ENCODE results near the gene GRAMD4. TPM values are rescaled to one million over a fixed set of nuclear protein-coding genes. Genes with fewer than 3 reads are reported as not detected.

Gene GRAMD4
- total RNA-seq, 4 donors from 2014 or later, result 5.6 to 37.0 (median 15.2) TPM

DNA sequence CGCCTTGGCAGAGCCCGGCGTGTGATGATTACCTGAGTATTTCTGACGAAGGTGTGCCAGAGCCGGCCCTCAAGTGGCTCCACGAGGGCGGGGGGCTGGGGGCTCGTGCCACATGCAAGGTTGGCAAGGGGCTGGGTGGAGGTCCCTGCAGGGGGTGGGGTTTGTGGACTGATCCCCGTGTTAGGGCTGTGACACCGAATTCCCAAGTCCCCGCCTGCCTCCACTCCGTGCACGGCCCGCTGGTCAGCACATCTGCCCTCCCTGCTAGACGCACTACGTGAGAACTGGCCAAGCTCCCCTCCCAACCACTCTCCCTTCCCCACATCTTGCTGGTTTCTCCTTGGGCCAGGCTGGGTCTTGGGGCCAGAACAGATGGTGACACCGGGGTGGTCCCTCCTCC is 34.2 kb downstream of the GRAMD4 start:
- no peak overlapping the region for H3K4me3 ChIP-seq
- H3K36me3 ChIP-seq, result no peaks in the 10 kb centered on the region
- no peaks in the 10 kb centered on the region for H3K27me3 ChIP-seq
- TF ChIP-seq POLR2A (IDR thresholded peaks at IDR 0.05) (no peak), CTCF (IDR thresholded peaks at IDR 0.05) (no peak)
- H3K27ac ChIP-seq, result no peak overlapping the region
- H3K4me1 ChIP-seq, result peaks cover 0 to 12% of the 10 kb centered on the region in 2 donors
- DNase-seq, result no peak
- no peaks in the 10 kb centered on the region for H3K9me3 ChIP-seq
- intact Hi-C loops (cut with DNase I; ENCODE audit: low total_unique reads), result no loop called here

DNA sequence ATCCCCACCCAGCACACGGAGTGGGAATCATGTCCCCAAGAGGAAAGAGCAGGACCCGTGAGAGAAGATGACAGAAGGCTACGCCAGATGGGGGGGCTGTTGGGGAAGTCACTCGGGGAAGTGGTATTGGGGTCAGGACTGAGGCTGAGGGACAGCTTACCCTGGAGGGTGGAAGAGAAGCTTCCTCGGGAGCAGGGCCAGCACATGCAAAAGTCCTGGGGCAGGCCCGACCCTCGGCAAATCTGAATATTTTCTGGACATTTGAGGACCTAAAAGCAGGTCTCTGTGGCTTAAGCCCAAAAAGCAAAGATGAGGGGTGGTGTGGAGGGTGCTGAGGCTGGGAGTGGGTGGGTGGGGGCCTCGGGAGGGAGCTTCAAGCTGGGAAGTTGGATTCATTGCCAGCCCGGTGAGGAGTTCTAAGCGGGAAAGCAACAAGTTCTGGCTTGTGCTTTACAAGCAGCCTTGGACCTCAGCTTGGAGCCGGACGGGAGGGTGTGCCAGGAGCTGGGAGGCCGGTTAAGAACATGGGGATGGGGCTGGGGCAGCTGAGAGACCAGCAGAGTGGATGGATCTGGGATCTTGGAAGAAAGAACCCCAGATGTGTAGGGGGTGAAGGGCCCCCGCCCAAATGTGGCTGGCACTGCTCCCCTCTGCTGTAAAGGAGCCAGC is 34.9 kb downstream of the GRAMD4 start:
- H3K9me3 ChIP-seq, result no peaks in the 10 kb centered on the region
- peaks cover 0 to 6% of the 10 kb centered on the region in 2 donors for H3K4me1 ChIP-seq
- no peak for TF ChIP-seq POLR2A (IDR thresholded peaks at IDR 0.05)
- TF ChIP-seq CTCF (IDR thresholded peaks at IDR 0.05), result no peak
- H3K27ac ChIP-seq, result no peak overlapping the region
- H3K4me3 ChIP-seq, result no peak overlapping the region
- no peaks in the 10 kb centered on the region for H3K27me3 ChIP-seq
- intact Hi-C loops (cut with DNase I; ENCODE audit: low total_unique reads), result no loop called here
- no peak for DNase-seq
- no peaks in the 10 kb centered on the region for H3K36me3 ChIP-seq

- no peak for TF ChIP-seq POLR2A (IDR thresholded peaks at IDR 0.05)
- no peak for TF ChIP-seq CTCF (IDR thresholded peaks at IDR 0.05)
- Histone ChIP-seq H3K4me3 (no peak overlapping the region), H3K9me3 (no peaks in the 10 kb centered on the region), H3K36me3 (no peaks in the 10 kb centered on the region), H3K27ac (no peak overlapping the region), H3K4me1 (peaks cover 0 to 4% of the 10 kb centered on the region in 2 donors), H3K27me3 (no peaks in the 10 kb centered on the region)
- no peak for DNase-seq
- intact Hi-C loops (cut with DNase I; ENCODE audit: low total_unique reads), result no loop called here
Observed at GRCh38 chr22:46655861-46656608, 35.8 kb downstream of the GRAMD4 start.

DNA sequence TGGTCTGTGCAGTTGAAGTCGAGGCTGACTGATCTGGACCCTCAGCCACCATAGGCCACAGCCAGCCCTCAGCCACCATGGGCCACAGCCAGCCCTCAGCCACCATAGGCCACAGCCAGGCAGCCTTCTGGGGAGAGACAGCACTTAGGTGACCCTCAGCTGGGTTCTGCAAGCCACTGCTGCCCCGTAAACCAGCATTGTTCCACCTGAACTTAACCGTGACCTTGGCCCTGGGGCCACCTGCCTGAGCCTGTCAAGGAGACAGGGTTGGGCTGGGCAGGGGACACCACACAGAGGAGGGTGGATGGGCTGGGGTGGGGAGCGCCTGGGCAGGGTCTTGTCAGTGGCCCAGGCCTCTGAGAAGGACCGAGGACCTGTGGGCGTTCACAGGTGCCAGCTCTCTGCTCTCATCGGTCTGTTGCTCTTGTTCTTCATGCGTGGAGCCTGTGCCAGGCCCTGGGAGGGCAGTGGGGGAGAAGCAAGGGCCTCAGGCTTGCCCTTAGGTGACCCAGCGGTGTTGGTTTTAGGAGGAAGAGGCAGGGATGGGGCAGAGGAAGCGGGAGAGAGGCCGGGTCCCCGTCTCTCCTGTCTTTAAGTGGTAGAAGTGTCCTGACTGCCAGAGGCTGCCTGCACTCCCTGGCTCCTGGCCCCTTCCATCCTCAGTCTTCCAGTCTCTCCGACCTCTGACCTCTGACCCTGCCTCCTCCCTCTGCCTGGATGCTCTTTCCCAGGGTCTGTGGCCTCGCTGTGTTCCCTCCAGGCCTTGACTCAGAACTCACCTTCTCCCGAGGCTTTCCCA is 36.9 kb downstream of the GRAMD4 start:
- intact Hi-C loops (cut with DNase I; ENCODE audit: low total_unique reads), result no loop called here
- Histone ChIP-seq H3K9me3 (no peaks in the 10 kb centered on the region), H3K4me3 (no peak overlapping the region), H3K27ac (no peak overlapping the region), H3K4me1 (peaks cover 0 to 4% of the 10 kb centered on the region in 2 donors), H3K27me3 (no peaks in the 10 kb centered on the region), H3K36me3 (no peaks in the 10 kb centered on the region)
- no peak for DNase-seq
- TF ChIP-seq POLR2A (IDR thresholded peaks at IDR 0.05), result no peak
- no peak for TF ChIP-seq CTCF (IDR thresholded peaks at IDR 0.05)

DNA sequence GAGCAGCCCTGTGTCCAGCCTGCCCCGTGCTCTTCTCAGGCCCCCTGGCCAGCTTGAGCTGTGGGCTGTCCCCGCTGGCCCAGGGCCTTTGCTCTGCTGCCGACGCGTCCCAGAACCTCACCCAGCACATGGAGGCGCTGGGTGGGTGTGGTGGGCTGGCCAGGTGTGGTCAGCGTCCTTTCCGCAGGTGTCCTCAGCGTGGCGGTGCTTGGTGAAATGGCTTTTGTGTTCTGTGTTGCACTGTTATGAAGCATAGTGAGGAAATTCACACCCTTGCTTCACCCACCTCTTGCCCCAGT is 37.4 kb downstream of the GRAMD4 start:
- intact Hi-C loops (cut with DNase I; ENCODE audit: low total_unique reads), result no loop called here
- no peak for DNase-seq
- TF ChIP-seq POLR2A (IDR thresholded peaks at IDR 0.05) (no peak), CTCF (IDR thresholded peaks at IDR 0.05) (no peak)
- Histone ChIP-seq H3K4me1 (peaks cover 0 to 1% of the 10 kb centered on the region in 2 donors), H3K27me3 (no peaks in the 10 kb centered on the region), H3K4me3 (no peak overlapping the region), H3K27ac (no peak overlapping the region), H3K9me3 (no peaks in the 10 kb centered on the region), H3K36me3 (no peaks in the 10 kb centered on the region)

All from uterus (tissue), 4 donors.